Naive B cell (primary cell): Measurements from ENCODE around the gene LEP. TPM values are rescaled to one million over a fixed set of nuclear protein-coding genes. Genes with fewer than 3 reads are reported as not detected.
"Not testable (repeated sequence)": the region's sequence is repeated elsewhere in the genome, so short reads cannot be mapped to it uniquely, and the experiment has no call there.

Source experiments
- ATAC-seq, 2 donors: fragments of 150-1000 bp; cut with Tn5 transposase; 2 replicates each; pipeline ENCODE4 v1.10.0; 2021; ENCODE audit warnings: low read depth in 2 of 2, mild to moderate bottlenecking in 2 of 2, moderate library complexity in 2 of 2
- DNase-seq: peaks from one replicate; pipeline ENCODE4 v3.0.0; 2022
- H3K27ac Mint-ChIP-seq, 6 donors: one replicate each; pipeline ENCODE4 v1.8.0; 2020 to 2022; ENCODE audit warnings: mild to moderate bottlenecking in 6 of 6, mixed read lengths in 6 of 6, moderate library complexity in 5 of 6, inconsistent platforms in 2 of 6
- H3K27me3 Mint-ChIP-seq, 3 donors: one replicate each; pipeline ENCODE4 v1.8.0; 2021 to 2022; ENCODE audit warnings: mixed read lengths in 3 of 3, mild to moderate bottlenecking in 1 of 3
- H3K36me3 Mint-ChIP-seq, 2 donors: one replicate each; pipeline ENCODE4 v1.8.0; 2020 to 2022; ENCODE audit warnings: mixed read lengths in 2 of 2, inconsistent platforms in 1 of 2, mild to moderate bottlenecking in 1 of 2
- H3K4me1 Mint-ChIP-seq, 3 donors: one replicate each; pipeline ENCODE4 v1.8.0; 2020 to 2022; ENCODE audit warnings: mixed read lengths in 3 of 3, inconsistent platforms in 1 of 3, mild to moderate bottlenecking in 1 of 3, moderate library complexity in 1 of 3
- H3K4me3 Mint-ChIP-seq, 8 donors: one replicate each; pipeline ENCODE4 v1.8.0; 2020 to 2022; ENCODE audit warnings: mild to moderate bottlenecking in 8 of 8, mixed read lengths in 8 of 8, moderate library complexity in 8 of 8, inconsistent platforms in 2 of 8
- H3K9me3 Mint-ChIP-seq, 7 donors: one replicate each; pipeline ENCODE4 v1.8.0; 2020 to 2022; ENCODE audit warnings: mixed read lengths in 7 of 7, mild to moderate bottlenecking in 5 of 7, inconsistent platforms in 2 of 7, moderate library complexity in 1 of 7
- polyA plus RNA-seq, 6 donors: library from polyadenylated mRNA; unstranded; fragments of 300-500 nt; fragmentation: Illumina TruSeq; gene quantifications; one replicate each; pipeline ENCODE4 v1.2.3, GENCODE V29; 2021; ENCODE audit warnings: low read depth in 6 of 6

LEP gene
- polyA plus RNA-seq, 6 donors from 2014 or later, result not detected

DNA sequence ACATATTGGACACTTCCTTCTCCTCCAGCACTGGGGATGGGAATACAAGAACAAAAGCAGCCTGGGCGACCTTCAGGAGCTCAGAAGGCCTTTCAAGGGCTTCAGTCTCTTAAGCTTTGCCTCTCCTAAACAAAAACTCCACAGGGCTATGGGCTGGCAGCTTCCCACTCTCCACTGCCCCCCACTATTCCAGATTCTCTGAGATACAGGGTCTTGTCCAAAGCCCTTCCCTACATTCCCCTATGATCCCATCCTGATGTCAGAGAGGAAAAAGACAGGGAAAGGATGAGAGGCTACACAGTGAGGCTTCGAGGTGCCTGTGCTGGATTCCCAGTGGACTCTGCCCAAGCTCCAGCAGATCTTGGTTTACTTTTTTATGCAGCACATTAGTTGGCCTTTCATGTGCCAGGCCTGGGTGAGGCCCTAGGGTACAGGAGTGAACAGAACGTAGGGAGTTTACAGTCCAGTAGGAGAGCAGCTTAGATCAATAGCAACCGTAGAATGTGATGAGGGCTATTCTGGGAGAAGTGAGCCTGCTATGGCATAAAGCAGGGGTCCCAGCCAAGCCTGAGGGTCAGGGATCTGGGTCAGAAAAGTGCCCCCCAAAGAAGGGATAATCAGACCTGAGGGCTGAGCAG is 33.3 kb downstream of the LEP start:
- no peak for ATAC-seq
- H3K36me3 Mint-ChIP-seq, result peaks cover 0 to 19% of the 10 kb centered on the region in 2 donors
- no peak overlapping the region for H3K4me3 Mint-ChIP-seq
- peaks cover 7 to 15% (median 11%) of the 10 kb centered on the region in 7 donors for H3K9me3 Mint-ChIP-seq
- H3K27me3 Mint-ChIP-seq, result peaks cover 11 to 39% (median 35%) of the 10 kb centered on the region in 3 donors
- H3K27ac Mint-ChIP-seq, result no peak overlapping the region
- H3K4me1 Mint-ChIP-seq, result peaks cover 0 to 4% (median 0%) of the 10 kb centered on the region in 3 donors
- DNase-seq, result no peak

DNA sequence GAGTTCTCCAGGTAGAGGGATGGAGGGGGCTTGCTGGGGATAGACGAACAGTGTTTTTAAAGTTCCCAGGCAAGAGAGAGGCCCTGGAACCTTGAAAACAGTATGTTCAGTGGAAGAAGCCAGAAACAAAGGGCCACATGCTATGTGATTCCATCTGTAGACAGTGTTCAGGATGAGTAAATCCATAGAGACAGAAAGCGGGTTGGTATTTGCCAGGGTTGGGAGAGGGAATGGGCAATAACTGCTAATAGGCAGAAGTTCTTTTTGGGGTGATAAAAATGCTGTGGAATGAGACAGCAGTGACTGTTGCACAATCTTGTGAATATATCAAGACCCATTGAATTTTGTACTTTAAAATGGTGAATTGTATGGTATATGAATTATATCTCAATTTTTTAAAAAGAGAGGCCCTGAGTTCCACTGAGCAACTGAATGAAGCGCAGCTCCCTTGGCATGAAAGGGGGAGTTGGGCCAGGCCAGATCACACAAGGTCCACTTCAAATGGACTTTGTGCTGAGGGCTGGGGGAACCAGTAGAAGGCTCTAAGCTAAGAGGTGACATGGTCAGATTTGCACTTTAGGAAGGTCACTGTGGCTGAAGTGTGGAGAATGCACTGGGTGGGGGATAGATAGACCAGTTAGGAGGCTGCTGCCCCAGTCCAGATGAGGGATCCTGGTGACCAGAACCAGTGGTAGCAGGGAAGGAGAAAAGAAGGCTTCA is 34.0 kb downstream of the LEP start:
- DNase-seq (no peak), ATAC-seq (no peak)
- Mint-ChIP-seq H3K36me3 (peaks cover 3 to 26% of the 10 kb centered on the region in 2 donors), H3K4me3 (no peak overlapping the region), H3K4me1 (peaks cover 0 to 4% (median 0%) of the 10 kb centered on the region in 3 donors), H3K27me3 (peaks cover 6 to 32% (median 29%) of the 10 kb centered on the region in 3 donors), H3K9me3 (peaks cover 10 to 18% (median 14%) of the 10 kb centered on the region in 7 donors), H3K27ac (peak overlapping the region in 1 of 6 donors; percentile 34)

DNA sequence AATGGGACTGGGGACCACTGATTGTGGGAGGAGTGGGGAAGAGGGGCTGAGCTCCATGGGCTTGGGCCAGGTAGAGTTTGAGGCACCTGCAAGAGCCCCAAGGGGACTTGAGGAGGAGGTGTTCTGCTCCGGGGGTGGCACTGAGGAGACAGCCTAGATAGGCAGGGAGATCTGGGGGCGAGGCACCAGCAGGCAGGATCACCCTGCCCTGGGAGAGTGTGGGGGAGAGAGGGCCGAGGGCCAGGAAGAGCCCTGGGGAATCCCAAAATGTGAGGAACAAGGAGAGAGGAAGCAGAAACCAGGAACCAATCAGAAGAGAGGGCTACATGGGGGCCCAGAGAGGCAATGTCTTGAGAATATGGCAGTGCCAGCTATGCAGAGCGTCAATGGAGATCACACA is 34.6 kb downstream of the LEP start:
- peaks cover 6 to 26% (median 24%) of the 10 kb centered on the region in 3 donors for H3K27me3 Mint-ChIP-seq
- H3K4me3 Mint-ChIP-seq, result no peak overlapping the region
- no peak for DNase-seq
- no peak overlapping the region for H3K27ac Mint-ChIP-seq
- H3K36me3 Mint-ChIP-seq, result peaks cover 5 to 29% of the 10 kb centered on the region in 2 donors
- no peak for ATAC-seq
- peaks cover 11 to 24% (median 17%) of the 10 kb centered on the region in 7 donors for H3K9me3 Mint-ChIP-seq
- peaks cover 0 to 4% (median 0%) of the 10 kb centered on the region in 3 donors for H3K4me1 Mint-ChIP-seq

DNA sequence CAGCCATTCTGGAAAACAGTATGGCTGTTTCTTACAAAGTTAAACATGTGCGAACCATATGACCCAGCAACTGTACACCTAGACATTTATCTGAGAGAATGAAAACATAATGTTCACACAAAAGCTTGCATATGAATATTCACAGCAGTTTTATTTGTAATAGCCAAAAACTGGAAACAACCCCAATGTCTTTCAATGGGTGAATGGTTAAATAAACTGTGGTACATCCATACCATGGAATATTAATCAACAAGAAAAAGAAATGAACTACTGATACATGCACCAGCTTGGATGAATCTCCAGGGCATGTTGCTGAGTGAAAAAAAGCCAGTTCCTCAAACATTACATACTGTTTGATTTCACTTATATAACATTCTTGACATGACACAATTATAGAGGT is 37.3 kb downstream of the LEP start:
- H3K27me3 Mint-ChIP-seq, result peaks cover 0 to 9% (median 8%) of the 10 kb centered on the region in 3 donors
- peaks cover 12 to 39% of the 10 kb centered on the region in 2 donors for H3K36me3 Mint-ChIP-seq
- DNase-seq (no peak), ATAC-seq (no peak)
- H3K4me1 Mint-ChIP-seq, result no peaks in the 10 kb centered on the region
- peaks cover 15 to 33% (median 26%) of the 10 kb centered on the region in 7 donors for H3K9me3 Mint-ChIP-seq
- H3K4me3 Mint-ChIP-seq, result no peak overlapping the region
- H3K27ac Mint-ChIP-seq, result no peak overlapping the region

DNA sequence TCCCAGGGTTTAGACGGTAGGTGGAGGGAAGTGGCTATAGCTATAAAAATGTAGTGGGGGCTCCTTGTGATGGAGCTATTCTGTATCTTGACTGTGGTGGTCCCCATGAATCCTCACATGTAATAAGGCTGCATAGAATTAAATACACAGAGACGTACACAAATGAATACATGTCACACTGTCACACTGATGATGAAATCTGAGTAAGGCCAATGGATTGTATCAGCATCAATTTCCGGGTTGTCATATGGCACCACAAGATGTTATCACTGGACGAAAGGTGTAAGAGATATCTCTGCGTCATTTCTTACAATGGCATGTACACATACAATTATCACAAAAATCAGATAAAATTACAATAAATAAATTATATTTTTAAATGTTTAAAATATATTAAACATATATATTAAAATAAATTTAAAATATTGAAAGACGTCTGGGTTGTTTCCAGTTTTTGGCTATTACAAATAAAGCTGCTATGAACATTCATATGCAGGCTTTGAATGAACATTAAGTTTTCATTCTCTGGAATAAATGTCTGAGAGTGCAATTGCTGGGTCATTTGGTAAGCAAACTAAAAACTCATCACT is 38.1 kb downstream of the LEP start:
- DNase-seq (no peak), ATAC-seq (no peak)
- Mint-ChIP-seq H3K27me3 (peaks cover 0 to 9% (median 8%) of the 10 kb centered on the region in 3 donors), H3K4me3 (no peak overlapping the region), H3K36me3 (peaks cover 12 to 39% of the 10 kb centered on the region in 2 donors), H3K9me3 (peaks cover 15 to 35% (median 26%) of the 10 kb centered on the region in 7 donors), H3K4me1 (no peaks in the 10 kb centered on the region), H3K27ac (no peak overlapping the region)

DNA sequence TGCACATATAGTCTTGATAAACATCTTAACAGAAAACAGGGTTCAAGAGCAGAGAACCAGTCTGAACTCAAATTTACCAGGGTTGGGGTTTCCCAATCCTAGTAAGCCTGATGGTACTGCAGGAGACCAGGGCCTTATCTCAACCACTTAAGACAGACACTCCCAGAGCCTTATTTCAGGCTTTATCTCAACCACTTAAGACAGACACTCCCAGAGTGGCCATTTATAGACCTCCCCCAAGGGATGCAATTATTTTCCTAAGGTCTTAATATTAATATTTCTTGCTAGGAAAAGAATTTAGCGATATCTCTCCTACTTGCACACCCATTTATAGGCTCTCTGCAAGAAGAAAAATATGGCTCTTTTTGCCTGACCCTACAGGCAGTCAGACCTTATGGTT is 39.4 kb downstream of the LEP start:
- ATAC-seq, H3K27me3 Mint-ChIP-seq, H3K4me3 Mint-ChIP-seq, DNase-seq, H3K27ac Mint-ChIP-seq, H3K4me1 Mint-ChIP-seq: not testable (repeated sequence)
- Mint-ChIP-seq H3K36me3 (peaks cover 16 to 42% of the 10 kb centered on the region in 2 donors), H3K9me3 (peaks cover 17 to 35% (median 26%) of the 10 kb centered on the region in 7 donors)

DNA sequence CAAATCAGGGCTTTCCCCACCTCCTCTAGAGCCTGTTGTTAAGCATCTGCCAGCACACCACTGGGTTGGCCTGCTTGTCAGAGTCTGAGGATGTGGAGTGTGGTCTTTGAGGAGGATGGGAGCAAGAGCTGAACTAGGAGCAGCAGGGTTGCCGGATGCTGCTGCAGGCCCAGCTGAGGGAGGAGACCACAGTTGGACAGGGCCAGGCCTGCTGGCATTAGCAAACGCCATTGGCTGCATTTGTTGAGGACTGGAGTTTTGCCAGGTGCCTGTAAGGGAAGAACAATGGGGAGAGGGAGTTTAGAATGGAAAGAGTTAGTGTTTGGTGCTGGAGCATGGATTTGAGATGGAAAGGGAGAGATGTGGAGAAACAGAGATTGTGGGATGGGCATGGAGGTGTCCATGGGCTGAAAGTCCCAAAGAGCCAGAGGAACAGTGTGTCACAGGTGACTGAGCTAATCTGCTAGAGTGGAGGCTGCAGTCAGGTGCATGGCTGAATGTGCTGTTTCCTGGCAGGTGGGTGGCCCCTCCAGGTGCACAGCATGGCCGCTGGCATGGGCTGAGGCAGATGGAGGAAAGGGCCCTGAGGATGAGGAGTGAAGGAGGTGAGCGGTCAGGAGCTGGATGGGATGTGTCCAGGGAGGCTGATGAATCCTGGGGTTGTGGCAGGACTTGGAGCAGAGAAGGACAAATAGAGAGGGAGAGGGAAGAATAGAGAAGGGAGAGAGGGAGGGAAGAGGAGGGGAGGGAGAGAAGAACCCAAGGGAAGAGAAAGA is 40.7 kb downstream of the LEP start:
- H3K27me3 Mint-ChIP-seq, result no peaks in the 10 kb centered on the region
- peaks cover 16 to 35% (median 23%) of the 10 kb centered on the region in 7 donors for H3K9me3 Mint-ChIP-seq
- no peak overlapping the region for H3K27ac Mint-ChIP-seq
- DNase-seq (no peak), ATAC-seq (no peak)
- no peaks in the 10 kb centered on the region for H3K4me1 Mint-ChIP-seq
- H3K4me3 Mint-ChIP-seq, result peak overlapping the region in 1 of 8 donors; percentile 39
- peaks cover 21 to 48% of the 10 kb centered on the region in 2 donors for H3K36me3 Mint-ChIP-seq

DNA sequence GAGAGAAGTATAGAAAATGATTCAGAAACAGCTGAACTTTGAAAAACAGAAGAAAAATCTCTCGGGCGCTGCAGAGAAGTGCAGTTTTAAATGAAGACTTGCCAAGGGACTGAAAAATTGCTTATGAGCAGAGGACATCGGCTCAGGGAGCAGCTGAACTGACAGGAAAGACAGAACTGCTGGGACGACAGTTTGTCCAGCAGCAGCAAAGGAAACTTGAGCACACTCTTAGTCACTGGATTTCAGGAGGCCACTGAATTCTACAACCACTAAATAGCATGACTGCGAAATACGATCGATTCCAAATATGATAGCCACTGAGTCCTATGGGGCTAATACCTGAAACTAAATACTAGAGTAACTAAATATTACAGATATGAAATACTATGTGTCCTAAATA is 43.0 kb downstream of the LEP start:
- Mint-ChIP-seq H3K27ac (no peak overlapping the region), H3K27me3 (no peaks in the 10 kb centered on the region), H3K36me3 (peaks cover 21 to 40% of the 10 kb centered on the region in 2 donors), H3K4me1 (no peaks in the 10 kb centered on the region), H3K4me3 (no peak overlapping the region), H3K9me3 (peaks cover 13 to 27% (median 16%) of the 10 kb centered on the region in 7 donors)
- no peak for ATAC-seq
- no peak for DNase-seq

DNA sequence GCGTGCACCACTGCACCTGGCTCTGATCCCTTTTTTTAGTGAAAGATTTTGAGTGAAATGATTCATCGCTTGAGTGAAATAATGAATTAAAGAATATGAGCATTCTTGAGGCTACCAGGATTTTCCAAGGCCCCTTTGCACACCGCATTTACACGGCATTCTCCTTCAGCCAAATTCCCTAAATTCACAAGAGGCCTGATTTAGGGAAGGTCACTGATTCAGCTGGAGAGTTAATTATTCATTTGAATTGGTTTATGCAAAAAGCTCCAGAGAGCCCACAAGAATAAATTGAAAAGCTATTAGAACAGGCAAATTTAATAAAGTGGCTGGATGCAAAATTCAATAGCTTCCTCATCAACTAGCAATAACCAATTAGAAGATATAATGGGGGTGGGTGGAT is 46.5 kb downstream of the LEP start:
- ATAC-seq (no peak), DNase-seq (no peak)
- Mint-ChIP-seq H3K4me3 (no peak overlapping the region), H3K9me3 (peaks cover 0 to 12% (median 7%) of the 10 kb centered on the region in 7 donors), H3K27ac (no peak overlapping the region), H3K27me3 (no peaks in the 10 kb centered on the region), H3K4me1 (no peaks in the 10 kb centered on the region), H3K36me3 (peaks cover 13 to 17% of the 10 kb centered on the region in 2 donors)

DNA sequence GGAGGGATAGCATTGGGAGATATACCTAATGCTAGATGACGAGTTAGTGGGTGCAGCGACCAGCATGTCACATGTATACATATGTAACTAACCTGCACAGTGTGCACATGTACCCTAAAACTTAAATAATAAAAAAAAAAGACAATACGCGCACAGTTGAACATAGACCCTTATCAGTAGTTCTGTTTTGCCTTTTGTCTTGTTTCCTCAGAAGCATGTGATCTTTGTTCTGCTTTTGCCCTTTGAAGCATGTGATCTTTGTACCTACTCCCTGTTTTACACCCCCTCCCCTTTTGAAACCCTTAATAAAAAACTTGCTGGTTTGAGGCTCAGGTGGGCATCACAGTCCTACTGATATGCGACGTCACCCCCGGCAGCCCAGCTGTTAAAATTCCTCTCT is 56.9 kb downstream of the LEP start:
- H3K27me3 Mint-ChIP-seq, H3K9me3 Mint-ChIP-seq, DNase-seq, H3K4me1 Mint-ChIP-seq, ATAC-seq, H3K36me3 Mint-ChIP-seq, H3K4me3 Mint-ChIP-seq: not testable (repeated sequence)
- peak overlapping the region in 1 of 6 donors; percentile 38 for H3K27ac Mint-ChIP-seq

DNA sequence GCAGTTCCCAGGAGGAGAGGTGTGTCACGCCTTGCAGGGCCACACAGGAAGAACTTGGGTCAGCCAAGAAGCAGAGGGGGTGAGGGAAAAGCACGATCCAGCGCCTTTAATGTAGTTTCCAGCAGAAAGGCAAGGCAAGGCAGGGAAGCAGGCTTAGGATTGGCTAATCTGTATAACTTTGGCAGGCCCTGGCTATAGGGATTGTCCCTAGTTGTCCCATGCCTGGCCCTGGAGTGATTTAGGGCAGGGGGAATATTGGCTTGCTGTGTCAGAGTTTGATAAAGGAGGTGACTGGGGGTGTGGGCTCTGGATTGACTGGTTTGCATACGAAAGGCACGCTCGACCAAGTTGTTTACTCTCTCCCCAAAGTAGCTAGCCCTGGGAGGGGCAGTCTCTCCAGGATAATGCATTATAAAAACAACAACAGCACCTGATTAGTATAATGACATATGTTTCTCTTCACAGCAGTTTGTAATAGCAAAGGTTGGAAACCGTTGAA is 58.1 kb downstream of the LEP start:
- H3K36me3 Mint-ChIP-seq, result peaks cover 0 to 5% of the 10 kb centered on the region in 2 donors
- H3K4me3 Mint-ChIP-seq, result no peak overlapping the region
- no peaks in the 10 kb centered on the region for H3K9me3 Mint-ChIP-seq
- no peak overlapping the region for H3K27ac Mint-ChIP-seq
- no peaks in the 10 kb centered on the region for H3K27me3 Mint-ChIP-seq
- ATAC-seq, result no peak
- H3K4me1 Mint-ChIP-seq, result peaks cover 0 to 5% (median 4%) of the 10 kb centered on the region in 3 donors
- DNase-seq, result no peak

DNA sequence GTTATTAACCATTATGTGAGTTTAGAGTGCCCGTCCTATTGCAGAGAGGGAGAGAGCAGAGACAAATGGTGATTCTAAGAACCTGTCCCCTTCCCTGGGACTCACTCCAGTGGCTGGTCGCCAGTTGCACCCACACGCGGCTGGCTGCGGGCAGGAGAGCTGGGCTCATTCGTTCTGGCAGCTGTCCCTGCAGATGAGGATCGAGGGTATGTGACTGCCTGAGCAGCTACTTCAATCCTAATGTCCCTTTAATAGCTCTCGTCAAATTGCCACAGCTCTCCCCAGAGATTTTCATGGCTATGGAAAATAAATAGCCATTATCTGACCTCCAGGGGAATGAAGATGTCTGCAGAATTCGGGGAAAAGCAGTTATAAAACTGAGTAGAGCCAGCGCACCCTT is 61.1 kb downstream of the LEP start:
- Mint-ChIP-seq H3K36me3 (peaks cover 22 to 23% of the 10 kb centered on the region in 2 donors), H3K4me3 (peak overlapping the region in 1 of 8 donors; percentile 15), H3K4me1 (peaks cover 0 to 5% (median 4%) of the 10 kb centered on the region in 3 donors), H3K27ac (peak overlapping the region in 1 of 6 donors; percentile 76), H3K9me3 (no peaks in the 10 kb centered on the region), H3K27me3 (no peaks in the 10 kb centered on the region)
- DNase-seq (no peak), ATAC-seq (no peak)

DNA sequence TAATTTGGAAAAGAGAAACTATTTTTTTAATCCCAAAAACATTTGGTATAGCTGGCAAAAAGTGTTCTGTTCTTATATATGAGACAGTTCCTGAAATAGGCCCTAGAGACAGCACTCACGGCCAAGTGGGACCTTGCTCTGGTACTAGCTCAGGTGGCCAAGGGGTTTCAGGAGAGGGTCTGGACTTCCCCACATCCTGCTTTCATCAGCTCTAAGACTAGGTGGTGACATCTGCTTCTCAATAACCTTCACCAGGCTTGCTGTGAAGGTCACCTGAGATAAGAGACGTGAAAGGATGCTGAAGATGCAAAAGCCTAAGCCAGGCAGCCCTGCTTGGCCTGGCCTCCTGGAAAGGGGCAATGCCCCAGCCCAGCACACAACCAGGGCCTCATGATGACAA is 62.1 kb downstream of the LEP start:
- no peak for ATAC-seq
- no peak overlapping the region for H3K4me3 Mint-ChIP-seq
- no peaks in the 10 kb centered on the region for H3K27me3 Mint-ChIP-seq
- H3K36me3 Mint-ChIP-seq, result peaks cover 23 to 26% of the 10 kb centered on the region in 2 donors
- no peaks in the 10 kb centered on the region for H3K9me3 Mint-ChIP-seq
- no peak overlapping the region for H3K27ac Mint-ChIP-seq
- no peak for DNase-seq
- H3K4me1 Mint-ChIP-seq, result peaks cover 0 to 3% (median 3%) of the 10 kb centered on the region in 3 donors
